Neuronal stem cell (in vitro differentiated cells): ENCODE data around the gene SYPL2.

Experiments
- DNase-seq: peaks from one replicate; pipeline ENCODE4 v3.0.0-alpha.2; 2013; ENCODE audit warnings: low spot score
- H2AFZ ChIP-seq: one replicate; pipeline ENCODE4 v1.6.1; 2013; ENCODE audit warnings: mild to moderate bottlenecking, low read length, inconsistent platforms
- H2AK5ac ChIP-seq: 2 replicates; pipeline ENCODE4 v1.6.1; 2013; ENCODE audit warnings: low read depth, mild to moderate bottlenecking, inconsistent platforms, low read length, moderate library complexity, mixed read lengths
- H2BK120ac ChIP-seq: 2 replicates; pipeline ENCODE4 v1.6.1; 2013; ENCODE audit warnings: low read depth, mild to moderate bottlenecking, inconsistent platforms, low read length, moderate library complexity, mixed read lengths
- H2BK12ac ChIP-seq: one replicate; pipeline ENCODE4 v1.6.1; 2013; ENCODE audit warnings: low read length, inconsistent platforms
- H2BK15ac ChIP-seq: 2 replicates; pipeline ENCODE4 v1.6.1; 2013; ENCODE audit warnings: mild to moderate bottlenecking, low read length, inconsistent platforms, mixed read lengths
- H2BK5ac ChIP-seq: one replicate; pipeline ENCODE4 v1.6.1; 2013; ENCODE audit warnings: inconsistent platforms, mild to moderate bottlenecking, low read length, moderate library complexity
- H3K14ac ChIP-seq: one replicate; pipeline ENCODE4 v1.6.1; 2013; ENCODE audit warnings: low read length, inconsistent platforms
- H3K18ac ChIP-seq: 2 replicates; pipeline ENCODE4 v1.6.1; 2013; ENCODE audit warnings: low read length, inconsistent platforms
- H3K23ac ChIP-seq: 2 replicates; pipeline ENCODE4 v1.6.1; 2013; ENCODE audit warnings: low read depth, mild to moderate bottlenecking, mixed read lengths, low read length, inconsistent platforms; ENCODE audit not compliant: poor library complexity
- H3K27ac ChIP-seq: replicated peaks from 3 replicates; pipeline ENCODE4 v1.5.1; 2013; ENCODE audit warnings: low read length, inconsistent platforms
- H3K27me3 ChIP-seq, 3 experiments: 2 replicates each; pipeline ENCODE4 v1.6.1; 2013; ENCODE audit warnings: low read length in 3 of 3, mild to moderate bottlenecking in 2 of 3, inconsistent platforms in 1 of 3, low read depth in 1 of 3, mixed read lengths in 1 of 3, moderate library complexity in 1 of 3; ENCODE audit not compliant: control insufficient read depth in 3 of 3, insufficient read depth in 3 of 3
- H3K36me3 ChIP-seq, 2 donors: replicated peaks in 1 of 2; 2 replicates each; pipeline ENCODE4 v1.6.1; 2013; ENCODE audit warnings: low read length in 2 of 2; ENCODE audit not compliant: control insufficient read depth in 2 of 2, insufficient read depth in 2 of 2
- H3K4ac ChIP-seq: 2 replicates; pipeline ENCODE4 v1.6.1; 2013; ENCODE audit warnings: inconsistent platforms, mild to moderate bottlenecking, low read length, moderate library complexity
- H3K4me1 ChIP-seq, 2 donors: 1 replicate in 1 of 2; 2 replicates in 1 of 2; pipeline ENCODE4 v1.6.1; 2013; ENCODE audit warnings: low read length in 2 of 2, low read depth in 1 of 2; ENCODE audit not compliant: control insufficient read depth in 2 of 2, insufficient read depth in 1 of 2
- H3K4me2 ChIP-seq: one replicate; pipeline ENCODE4 v1.6.1; 2013; ENCODE audit warnings: mild to moderate bottlenecking, low read length, inconsistent platforms; ENCODE audit not compliant: insufficient read depth, poor library complexity, severe bottlenecking
- H3K4me3 ChIP-seq, 2 donors: 2 replicates each; pipeline ENCODE4 v1.5.1; 2013; ENCODE audit warnings: low read length in 2 of 2, mild to moderate bottlenecking in 2 of 2, inconsistent platforms in 1 of 2, moderate library complexity in 1 of 2
- H3K79me1 ChIP-seq: one replicate; pipeline ENCODE4 v1.6.1; 2013; ENCODE audit warnings: low read depth, mild to moderate bottlenecking, inconsistent platforms, low read length, moderate library complexity
- H3K9ac ChIP-seq: one replicate; pipeline ENCODE4 v1.6.1; 2013; ENCODE audit warnings: mild to moderate bottlenecking, low read depth, low read length, inconsistent platforms; ENCODE audit not compliant: poor library complexity
- H3K9me3 ChIP-seq, 2 donors: replicated peaks in 1 of 2; 2 replicates each; pipeline versions ENCODE3 to v1.6.1; 2013; ENCODE audit warnings: low read length in 2 of 2, mild to moderate bottlenecking in 2 of 2, inconsistent platforms in 1 of 2, low read depth in 1 of 2, mixed read lengths in 1 of 2, moderate library complexity in 1 of 2; ENCODE audit not compliant: control insufficient read depth in 2 of 2, insufficient read depth in 1 of 2
- H4K8ac ChIP-seq: one replicate; pipeline ENCODE4 v1.6.1; 2013; ENCODE audit warnings: low read depth, mild to moderate bottlenecking, inconsistent platforms, low read length, moderate library complexity
- H4K91ac ChIP-seq: one replicate; pipeline ENCODE4 v1.6.1; 2013; ENCODE audit warnings: low read length, low read depth, mild to moderate bottlenecking, inconsistent platforms; ENCODE audit not compliant: poor library complexity
- WGBS, 2 donors: extraction: QIAGEN DNeasy Blood & Tissue Kit; methylation state at CpG; one replicate each; pipeline ENCODE4 v1.1.7; 2013; ENCODE audit warnings: missing lambda C conversion rate in 2 of 2, mixed read lengths in 1 of 2; ENCODE audit not compliant: insufficient read length in 2 of 2, insufficient replicate concordance in 1 of 2; ENCODE audit errors: extremely low coverage in 2 of 2; 5-methylcytosine and 5-hydroxymethylcytosine counted together

SYPL2 gene

DNA sequence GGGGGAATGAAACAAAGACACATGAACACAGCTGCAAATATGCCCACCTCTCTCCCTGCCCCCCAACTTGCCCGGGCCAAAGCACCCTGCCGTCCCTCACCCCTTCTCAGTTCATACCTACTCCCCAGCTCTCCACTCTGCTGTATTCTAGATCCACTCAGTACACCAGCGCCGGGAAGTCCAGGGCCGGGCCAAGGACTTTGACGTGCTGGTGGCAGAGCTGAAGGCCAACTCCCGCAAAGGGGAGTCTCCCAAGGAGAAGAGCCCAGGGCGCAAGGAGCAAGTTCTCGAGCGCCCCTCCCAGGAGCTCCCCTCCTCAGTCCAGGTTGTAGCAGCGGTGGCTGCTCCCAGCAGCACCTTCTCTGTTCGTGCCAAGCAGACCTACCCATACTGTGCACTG is 22.4 kb downstream of the SYPL2 start:
- peaks cover 6 to 11% of the 10 kb centered on the region in 2 donors for H3K4me1 ChIP-seq
- H3K18ac ChIP-seq, result no peak overlapping the region
- H2BK15ac ChIP-seq, result no peak overlapping the region
- H2AK5ac ChIP-seq, result no peak overlapping the region
- no peak overlapping the region for H3K14ac ChIP-seq
- no peak overlapping the region for H2BK120ac ChIP-seq
- peaks cover 17 to 61% of the 10 kb centered on the region in 2 donors for H3K36me3 ChIP-seq
- H3K27me3 ChIP-seq, result no peaks in the 10 kb centered on the region
- H3K4me2 ChIP-seq, result no peak overlapping the region
- no peak overlapping the region for H4K91ac ChIP-seq
- no peaks in the 10 kb centered on the region for H3K9me3 ChIP-seq
- H3K4me3 ChIP-seq, result no peak overlapping the region
- H3K4ac ChIP-seq, result no peak overlapping the region
- DNase-seq, result no peak
- no CpG with 5 or more reads among the region's 12 CpGs for WGBS, 2 donors
- no peak overlapping the region for H4K8ac ChIP-seq
- H3K79me1 ChIP-seq, result peaks cover 2% of the 10 kb centered on the region
- no peak overlapping the region for H2AFZ ChIP-seq
- H2BK12ac ChIP-seq, result no peak overlapping the region
- no peak overlapping the region for H3K23ac ChIP-seq
- peak overlapping the region; percentile 25 for H2BK5ac ChIP-seq
- no peak overlapping the region for H3K27ac ChIP-seq
- no peak overlapping the region for H3K9ac ChIP-seq

DNA sequence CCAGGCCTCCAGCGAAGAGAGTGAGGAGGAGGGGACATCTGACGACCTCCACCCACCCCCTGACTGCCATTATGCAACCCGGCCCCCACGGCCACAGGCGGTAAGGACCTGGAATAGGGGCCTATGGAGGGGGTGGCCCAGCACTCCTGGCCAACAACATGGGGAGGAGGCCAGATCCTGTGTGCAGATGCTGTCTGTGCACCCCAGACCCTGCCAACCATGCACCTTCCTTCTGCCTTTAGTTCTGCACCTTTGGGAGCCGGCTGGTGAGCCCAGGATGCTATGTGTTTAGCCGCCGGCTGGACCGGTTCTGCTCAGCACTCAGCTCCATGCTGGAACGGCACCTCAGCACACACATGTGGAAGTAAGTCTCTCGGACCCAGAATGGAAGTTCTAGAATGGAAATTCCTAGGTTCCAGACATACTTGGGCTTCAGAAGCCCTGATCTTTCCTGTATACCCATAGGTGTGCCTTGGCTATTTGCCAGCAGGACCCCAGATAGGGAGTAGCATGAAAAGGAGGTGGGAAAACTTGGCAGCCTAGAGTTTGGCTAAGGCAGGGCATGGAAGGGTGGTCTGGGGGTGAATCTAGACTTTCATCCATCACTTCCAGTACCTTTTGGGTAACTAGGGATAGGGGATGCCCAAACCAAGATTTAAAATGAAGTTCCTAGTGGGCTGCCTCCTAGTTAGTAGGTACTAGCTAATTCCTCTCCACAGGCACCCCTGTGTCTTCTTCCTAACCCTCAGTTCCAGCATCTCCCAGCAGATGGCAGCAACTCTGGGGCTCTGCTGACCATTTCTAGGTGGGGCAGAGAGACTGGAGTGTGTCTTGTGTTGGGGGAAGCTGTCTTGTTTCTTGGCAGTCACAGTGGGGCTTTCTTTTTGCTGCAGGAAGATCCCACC is 23.9 kb downstream of the SYPL2 start:
- no CpG with 5 or more reads among the region's 11 CpGs for WGBS, 2 donors
- no peak overlapping the region for H3K4me2 ChIP-seq
- H3K9ac ChIP-seq, result no peak overlapping the region
- H3K4ac ChIP-seq, result no peak overlapping the region
- no peak overlapping the region for H2BK5ac ChIP-seq
- no peaks in the 10 kb centered on the region for H3K79me1 ChIP-seq
- H4K91ac ChIP-seq, result no peak overlapping the region
- H3K36me3 ChIP-seq, result peaks cover 17 to 61% of the 10 kb centered on the region in 2 donors
- no peaks in the 10 kb centered on the region for H3K9me3 ChIP-seq
- no peak overlapping the region for H2BK120ac ChIP-seq
- H3K18ac ChIP-seq, result no peak overlapping the region
- no peak overlapping the region for H3K14ac ChIP-seq
- H2BK15ac ChIP-seq, result no peak overlapping the region
- H3K27me3 ChIP-seq, result no peaks in the 10 kb centered on the region
- H3K23ac ChIP-seq, result no peak overlapping the region
- H2AK5ac ChIP-seq, result no peak overlapping the region
- H2BK12ac ChIP-seq, result no peak overlapping the region
- no peak overlapping the region for H4K8ac ChIP-seq
- H3K27ac ChIP-seq, result no peak overlapping the region
- H2AFZ ChIP-seq, result no peak overlapping the region
- no peak overlapping the region for H3K4me3 ChIP-seq
- no peak for DNase-seq
- H3K4me1 ChIP-seq, result peaks cover 2 to 3% of the 10 kb centered on the region in 2 donors

DNA sequence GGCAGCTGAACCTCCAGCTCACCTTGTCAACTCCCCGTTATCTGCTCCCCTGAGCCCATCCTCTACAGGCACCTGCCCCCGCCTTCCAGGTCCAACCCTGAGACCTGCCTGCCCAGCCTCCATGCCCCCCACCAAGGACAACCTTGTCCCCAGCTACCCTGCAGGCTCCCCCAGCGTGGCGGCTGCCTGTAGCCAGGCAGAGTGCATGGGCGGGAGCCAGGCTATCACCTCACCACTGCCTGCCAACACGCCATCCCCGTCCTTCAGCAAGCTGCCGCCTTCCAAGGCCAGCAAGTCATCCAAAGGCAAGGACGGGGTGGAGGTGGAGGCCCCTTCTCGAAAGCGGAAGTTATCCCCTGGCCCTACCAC is 24.6 kb downstream of the SYPL2 start:
- no peak overlapping the region for H2BK5ac ChIP-seq
- DNase-seq, result no peak
- no peaks in the 10 kb centered on the region for H3K9me3 ChIP-seq
- no peaks in the 10 kb centered on the region for H3K79me1 ChIP-seq
- peak overlapping the region; percentile 11 for H3K23ac ChIP-seq
- H2AFZ ChIP-seq, result no peak overlapping the region
- H3K27ac ChIP-seq, result no peak overlapping the region
- no peak overlapping the region for H2BK15ac ChIP-seq
- peaks cover 2 to 3% of the 10 kb centered on the region in 2 donors for H3K4me1 ChIP-seq
- peaks cover 19 to 66% of the 10 kb centered on the region in 2 donors for H3K36me3 ChIP-seq
- no peak overlapping the region for H2BK12ac ChIP-seq
- H2AK5ac ChIP-seq, result peak overlapping the region; percentile 41
- no peaks in the 10 kb centered on the region for H3K27me3 ChIP-seq
- H3K9ac ChIP-seq, result no peak overlapping the region
- WGBS, 2 donors, result no CpG with 5 or more reads among the region's 11 CpGs
- H2BK120ac ChIP-seq, result no peak overlapping the region
- no peak overlapping the region for H3K14ac ChIP-seq
- no peak overlapping the region for H3K18ac ChIP-seq
- no peak overlapping the region for H3K4ac ChIP-seq
- H3K4me3 ChIP-seq, result no peak overlapping the region
- H4K8ac ChIP-seq, result no peak overlapping the region
- H3K4me2 ChIP-seq, result no peak overlapping the region
- H4K91ac ChIP-seq, result no peak overlapping the region

DNA sequence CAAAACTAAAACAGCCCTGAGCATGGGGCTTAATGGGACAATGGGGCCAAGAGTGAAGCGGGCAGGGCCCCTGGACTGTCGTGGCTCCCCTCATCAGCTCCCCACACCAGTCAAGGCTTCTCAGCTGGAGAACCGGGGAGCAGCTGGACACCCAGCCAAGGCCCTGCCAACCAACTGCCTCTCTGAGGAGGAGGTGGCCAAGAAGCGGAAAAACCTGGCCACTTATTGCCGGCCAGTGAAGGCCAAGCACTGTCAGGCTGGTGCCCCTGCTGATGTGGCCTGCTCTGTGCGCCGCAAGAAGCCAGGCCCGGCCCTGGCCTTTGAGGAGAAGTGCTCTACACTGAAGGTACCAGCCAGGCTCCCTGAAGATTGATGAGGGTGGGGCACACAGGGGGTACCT is 25.0 kb downstream of the SYPL2 start:
- no peak overlapping the region for H3K14ac ChIP-seq
- no peak overlapping the region for H3K23ac ChIP-seq
- H3K4ac ChIP-seq, result no peak overlapping the region
- peaks cover 2 to 3% of the 10 kb centered on the region in 2 donors for H3K4me1 ChIP-seq
- H2BK5ac ChIP-seq, result no peak overlapping the region
- no peak overlapping the region for H4K8ac ChIP-seq
- no peak overlapping the region for H2BK12ac ChIP-seq
- no peak overlapping the region for H4K91ac ChIP-seq
- H3K27me3 ChIP-seq, result no peaks in the 10 kb centered on the region
- no peak overlapping the region for H2AFZ ChIP-seq
- no peak overlapping the region for H3K4me2 ChIP-seq
- H3K79me1 ChIP-seq, result no peaks in the 10 kb centered on the region
- WGBS, 2 donors, result no CpG with 5 or more reads among the region's 8 CpGs
- no peak overlapping the region for H3K4me3 ChIP-seq
- no peak overlapping the region for H3K18ac ChIP-seq
- H3K9ac ChIP-seq, result peak overlapping the region; percentile 24
- H2BK120ac ChIP-seq, result no peak overlapping the region
- H2AK5ac ChIP-seq, result peak overlapping the region; percentile 41
- no peaks in the 10 kb centered on the region for H3K9me3 ChIP-seq
- peaks cover 23 to 66% of the 10 kb centered on the region in 2 donors for H3K36me3 ChIP-seq
- no peak for DNase-seq
- no peak overlapping the region for H3K27ac ChIP-seq
- no peak overlapping the region for H2BK15ac ChIP-seq
